Activated gamma-delta T cell treated with Interleukin-2 at 50 U/mL for 16 hours (primary cell): ENCODE results near the gene TIMM29.
"Not testable (repeated sequence)": the region's sequence is repeated elsewhere in the genome, so short reads cannot be mapped to it uniquely, and the experiment has no call there.

Experiments used
- DNase-seq: peaks from one replicate; pipeline ENCODE4 v3.0.0-alpha.2; 2020

TIMM29 gene

GRCh38 chr19:10946958-10947657 is 18.5 kb downstream of the TIMM29 start:
- no peak for DNase-seq

GRCh38 chr19:10952809-10953208 is 24.2 kb downstream of the TIMM29 start:
- DNase-seq: no peak

- not testable (repeated sequence) for DNase-seq
Measured at GRCh38 chr19:10959277-10959968, 30.8 kb downstream of the TIMM29 start.

- peak; percentile 98 for DNase-seq
Measured at GRCh38 chr19:10960314-10961072, 31.9 kb downstream of the TIMM29 start, which contains the start of gene SMARCA4. SMARCA4 (plus strand) TSS chr19:10961030; CDS start chr19:10984152, 23,122 bp downstream.

- DNase-seq: no peak
Measured at GRCh38 chr19:10961073-10961860, 32.7 kb downstream of the TIMM29 start.

- no peak for DNase-seq
Measured at GRCh38 chr19:10962863-10963262, 34.3 kb downstream of the TIMM29 start.

- no peak for DNase-seq
Measured at GRCh38 chr19:10963865-10964264, 35.3 kb downstream of the TIMM29 start.

GRCh38 chr19:10964903-10965302 is 36.3 kb downstream of the TIMM29 start:
- no peak for DNase-seq

GRCh38 chr19:10965398-10965797 is 36.8 kb downstream of the TIMM29 start:
- DNase-seq: no peak

GRCh38 chr19:10966809-10967208 is 38.2 kb downstream of the TIMM29 start:
- DNase-seq: no peak

- DNase-seq: no peak
Measured at GRCh38 chr19:10968527-10969135, 40.0 kb downstream of the TIMM29 start.

GRCh38 chr19:10971107-10971726 is 42.6 kb downstream of the TIMM29 start:
- no peak for DNase-seq

GRCh38 chr19:10975374-10976130 is 46.9 kb downstream of the TIMM29 start:
- no peak for DNase-seq

- DNase-seq: no peak
Measured at GRCh38 chr19:10976131-10976892, 47.7 kb downstream of the TIMM29 start.

- DNase-seq: no peak
Measured at GRCh38 chr19:10977742-10978092, 49.1 kb downstream of the TIMM29 start.
